ENCODE data around the gene TNRC18.
A peak's percentile ranks its signal among the peaks of the same experiment; 100 is the strongest.

The TNRC18 gene

DNA sequence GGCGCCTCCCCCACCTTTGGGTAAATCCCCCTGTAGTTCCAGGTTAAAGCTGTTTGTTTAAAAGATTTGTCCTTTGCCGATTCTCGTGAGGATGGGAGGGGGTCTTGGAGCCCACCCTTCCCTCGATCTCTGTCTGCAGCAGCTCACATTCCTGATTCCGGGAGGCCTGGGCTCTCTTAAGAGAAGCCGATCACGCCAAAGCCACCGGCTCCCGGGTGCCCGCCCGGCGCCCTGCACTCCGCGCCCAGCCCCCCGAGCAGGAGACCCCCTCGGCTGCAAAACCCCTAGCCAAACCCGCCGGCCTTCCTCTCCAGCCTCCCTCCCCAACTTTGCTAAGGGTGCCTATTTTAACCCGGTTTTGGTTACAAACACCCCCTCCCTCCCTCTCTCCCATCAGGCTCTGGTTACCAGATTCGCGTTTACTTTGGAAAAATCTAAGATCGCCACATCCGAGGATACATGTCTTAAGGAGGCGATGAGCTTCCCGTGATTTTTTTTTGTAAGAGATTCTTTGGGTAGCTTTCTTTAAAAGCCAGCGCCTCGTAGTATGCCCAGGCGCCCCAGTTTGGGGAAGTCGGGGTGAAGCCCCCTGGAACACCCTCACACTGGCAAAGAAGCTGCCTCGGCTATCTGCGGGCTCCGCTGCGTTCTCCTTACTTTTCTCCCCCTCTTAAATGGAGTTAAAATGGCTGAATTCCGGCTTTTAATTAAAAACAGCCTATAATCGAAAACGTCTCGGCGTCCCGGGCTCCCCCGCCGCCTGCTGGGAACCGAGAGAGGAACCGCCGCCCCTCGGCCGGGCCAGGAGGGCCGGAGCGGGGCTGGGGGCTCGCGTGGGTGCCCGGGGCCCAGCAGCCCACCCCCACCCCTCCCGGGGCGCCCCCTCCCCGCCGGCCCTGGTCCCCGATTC, 983 bp downstream of the TNRC18 start:
- TF ChIP-seq, protein P1, sequence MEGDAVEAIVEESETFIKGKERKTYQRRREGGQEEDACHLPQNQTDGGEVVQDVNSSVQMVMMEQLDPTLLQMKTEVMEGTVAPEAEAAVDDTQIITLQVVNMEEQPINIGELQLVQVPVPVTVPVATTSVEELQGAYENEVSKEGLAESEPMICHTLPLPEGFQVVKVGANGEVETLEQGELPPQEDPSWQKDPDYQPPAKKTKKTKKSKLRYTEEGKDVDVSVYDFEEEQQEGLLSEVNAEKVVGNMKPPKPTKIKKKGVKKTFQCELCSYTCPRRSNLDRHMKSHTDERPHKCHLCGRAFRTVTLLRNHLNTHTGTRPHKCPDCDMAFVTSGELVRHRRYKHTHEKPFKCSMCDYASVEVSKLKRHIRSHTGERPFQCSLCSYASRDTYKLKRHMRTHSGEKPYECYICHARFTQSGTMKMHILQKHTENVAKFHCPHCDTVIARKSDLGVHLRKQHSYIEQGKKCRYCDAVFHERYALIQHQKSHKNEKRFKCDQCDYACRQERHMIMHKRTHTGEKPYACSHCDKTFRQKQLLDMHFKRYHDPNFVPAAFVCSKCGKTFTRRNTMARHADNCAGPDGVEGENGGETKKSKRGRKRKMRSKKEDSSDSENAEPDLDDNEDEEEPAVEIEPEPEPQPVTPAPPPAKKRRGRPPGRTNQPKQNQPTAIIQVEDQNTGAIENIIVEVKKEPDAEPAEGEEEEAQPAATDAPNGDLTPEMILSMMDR (conservative IDR thresholded peaks at IDR 0.05; ENCODE audit: low read depth, low read length): no peak
- peak overlapping the region; percentile 92 for H2AFZ ChIP-seq (ENCODE audit: low read depth)
- no peak overlapping the region for H3K27ac ChIP-seq
- H3K36me3 ChIP-seq (ENCODE audit: insufficient read depth): no peaks in the 10 kb centered on the region
- H3K4me1 ChIP-seq (ENCODE audit: low read depth, poor library complexity, severe bottlenecking): peaks cover 18% of the 10 kb centered on the region
- H3K4me3 ChIP-seq (IDR thresholded peaks at IDR 0.05; ENCODE audit: insufficient read depth, low read depth, low read length): no peak overlapping the region
- peak overlapping the region; percentile 82 for H3K4me2 ChIP-seq
- peaks cover 91% of the 10 kb centered on the region for H3K27me3 ChIP-seq (ENCODE audit: insufficient read depth, low read depth)
- H3K79me2 ChIP-seq (ENCODE audit: insufficient read depth, low read depth): no peaks in the 10 kb centered on the region
- no peaks in the 10 kb centered on the region for H4K20me1 ChIP-seq (ENCODE audit: insufficient read depth)
- H3K9ac ChIP-seq: peak overlapping the region; percentile 10; the same call in 1 of the 2 replicates

DNA sequence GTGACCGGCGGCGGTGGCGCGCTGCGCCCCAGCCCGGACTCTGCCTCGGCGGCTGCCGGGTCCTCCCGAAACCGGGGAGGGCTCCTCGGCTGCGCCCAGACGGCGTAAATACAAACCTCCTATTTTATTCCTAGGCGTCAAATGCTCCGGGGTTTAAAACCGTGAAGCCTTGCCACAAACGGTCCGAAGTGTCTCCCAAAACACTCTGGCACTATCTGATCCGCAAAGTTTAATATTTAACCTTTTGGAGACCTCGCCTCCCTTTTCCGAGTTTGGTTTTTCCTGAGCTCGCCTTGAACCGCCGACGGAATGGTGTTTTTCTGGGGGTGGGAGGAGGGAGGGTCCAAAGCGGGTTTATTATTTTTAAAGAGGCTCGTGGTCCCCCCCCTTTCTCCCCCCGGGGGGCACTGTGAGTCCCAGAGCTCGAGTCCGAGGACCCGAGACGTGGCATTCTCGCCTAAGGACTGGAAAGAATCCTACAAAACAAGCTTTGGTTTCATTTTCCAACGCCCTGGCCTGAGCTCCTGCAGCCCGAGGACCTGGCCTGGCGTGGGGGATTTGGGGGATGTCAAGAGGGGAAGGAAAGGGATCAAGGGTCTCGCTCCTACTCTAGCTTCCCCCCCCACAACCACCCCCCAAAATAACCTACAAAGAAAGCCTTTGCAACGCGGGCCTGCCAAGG, 1.8 kb downstream of the TNRC18 start:
- peaks cover 18% of the 10 kb centered on the region for H3K4me1 ChIP-seq (ENCODE audit: low read depth, poor library complexity, severe bottlenecking)
- no peaks in the 10 kb centered on the region for H3K79me2 ChIP-seq (ENCODE audit: insufficient read depth, low read depth)
- H3K27me3 ChIP-seq (ENCODE audit: insufficient read depth, low read depth): peaks cover 91% of the 10 kb centered on the region
- H3K9ac ChIP-seq: peak overlapping the region; percentile 10; the same call in 1 of the 2 replicates
- no peak overlapping the region for H3K4me3 ChIP-seq (IDR thresholded peaks at IDR 0.05; ENCODE audit: insufficient read depth, low read depth, low read length)
- H3K36me3 ChIP-seq (ENCODE audit: insufficient read depth): no peaks in the 10 kb centered on the region
- peak overlapping the region; percentile 92; the same call in 1 of the 2 replicates for H2AFZ ChIP-seq (ENCODE audit: low read depth)
- TF ChIP-seq, protein P1 (conservative IDR thresholded peaks at IDR 0.05; ENCODE audit: low read depth, low read length): no peak
- H4K20me1 ChIP-seq (ENCODE audit: insufficient read depth): no peaks in the 10 kb centered on the region
- peak overlapping the region; percentile 82 for H3K4me2 ChIP-seq
- H3K27ac ChIP-seq: no peak overlapping the region

DNA sequence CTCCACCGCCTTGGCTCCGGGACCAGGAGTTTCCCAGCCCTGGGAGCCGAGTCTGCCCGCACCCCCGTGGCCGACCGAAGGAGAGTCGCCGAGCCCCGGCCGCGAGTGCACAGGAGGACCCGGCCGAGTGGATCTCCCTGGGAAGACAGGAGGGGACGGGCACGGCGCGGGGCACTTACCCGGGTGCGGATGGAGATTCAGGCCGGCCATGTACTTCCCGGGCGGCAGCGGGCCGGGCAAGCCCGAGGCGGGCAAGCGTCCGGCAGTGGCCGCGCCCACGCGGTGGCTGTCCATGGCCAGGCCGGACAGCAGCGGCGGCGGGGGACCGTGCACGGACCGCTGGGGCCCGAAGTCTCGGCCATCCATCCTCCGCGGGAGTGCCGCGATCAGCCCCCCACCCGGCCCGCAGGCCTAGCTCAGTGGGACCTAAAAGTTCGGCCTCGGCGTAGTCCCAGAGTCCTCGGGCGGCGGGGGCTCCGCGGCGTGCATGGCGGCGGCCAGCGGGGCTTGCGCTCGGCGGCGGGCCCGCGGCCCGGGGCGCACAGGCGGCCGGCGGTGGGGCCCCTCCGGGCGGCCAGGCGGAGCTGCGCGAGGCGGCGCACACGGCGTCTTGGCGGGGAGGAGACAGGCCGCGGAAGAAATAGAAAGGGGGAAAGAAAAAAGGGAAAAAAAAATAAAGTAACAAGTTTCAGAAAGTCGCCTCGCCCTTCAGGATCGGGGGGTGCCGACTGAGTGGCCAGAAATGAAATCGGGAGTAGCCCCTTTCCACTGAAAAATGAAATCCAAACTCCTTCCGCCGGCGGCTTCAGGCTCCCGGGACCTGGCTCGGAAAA, 2.5 kb downstream of the TNRC18 start:
- Histone ChIP-seq H3K27ac (no peak overlapping the region), H3K36me3 (ENCODE audit: insufficient read depth) (no peaks in the 10 kb centered on the region), H3K27me3 (ENCODE audit: insufficient read depth, low read depth) (peaks cover 92% of the 10 kb centered on the region), H4K20me1 (ENCODE audit: insufficient read depth) (no peaks in the 10 kb centered on the region), H3K4me3 (IDR thresholded peaks at IDR 0.05; ENCODE audit: insufficient read depth, low read depth, low read length) (no peak overlapping the region), H2AFZ (ENCODE audit: low read depth) (peak overlapping the region; percentile 92; the same call in 1 of the 2 replicates), H3K4me1 (ENCODE audit: low read depth, poor library complexity, severe bottlenecking) (peaks cover 18% of the 10 kb centered on the region), H3K79me2 (ENCODE audit: insufficient read depth, low read depth) (no peaks in the 10 kb centered on the region), H3K4me2 (peak overlapping the region; percentile 82), H3K9ac (peak overlapping the region; percentile 10; the same call in 1 of the 2 replicates)
- TF ChIP-seq, protein P1 (conservative IDR thresholded peaks at IDR 0.05; ENCODE audit: low read depth, low read length): no peak

Measured in KMS-11 (cell line).